Measurements from ENCODE around the gene RNF149.
"Not testable (repeated sequence)": the region's sequence is repeated elsewhere in the genome, so short reads cannot be mapped to it uniquely, and the experiment has no call there.

RNF149 gene

GRCh38 chr2:101308432-101309210 is at the start of gene RNF149:
RNF149 (minus strand) TSS chr2:101308701; CDS start chr2:101308588, 113 bp downstream.
- peak; percentile 86 for DNase-seq

GRCh38 chr2:101357376-101357775 is 48.9 kb upstream of the RNF149 start:
- DNase-seq, result no peak

- no peak for DNase-seq
These were observed 48.0 kb upstream of the RNF149 start for GRCh38 chr2:101356521-101356920.

GRCh38 chr2:101356055-101356454 is 47.6 kb upstream of the RNF149 start:
- DNase-seq, result no peak

GRCh38 chr2:101355401-101356054 is 47.0 kb upstream of the RNF149 start:
- no peak for DNase-seq

- no peak for DNase-seq
These were observed 46.2 kb upstream of the RNF149 start for GRCh38 chr2:101354420-101355311.

GRCh38 chr2:101352631-101353030 is 44.1 kb upstream of the RNF149 start:
- DNase-seq, result not testable (repeated sequence)

- no peak for DNase-seq
These were observed 42.7 kb upstream of the RNF149 start for GRCh38 chr2:101351207-101351606.

GRCh38 chr2:101349893-101350662 is 41.6 kb upstream of the RNF149 start:
- no peak for DNase-seq

- no peak for DNase-seq
These were observed 40.4 kb upstream of the RNF149 start for GRCh38 chr2:101348883-101349282.

- DNase-seq, result no peak
These were observed 38.4 kb upstream of the RNF149 start for GRCh38 chr2:101346909-101347308.

- DNase-seq, result no peak
These were observed 35.6 kb upstream of the RNF149 start for GRCh38 chr2:101344137-101344536.

GRCh38 chr2:101342625-101343008 is 34.1 kb upstream of the RNF149 start:
- no peak for DNase-seq

GRCh38 chr2:101341901-101342624 is 33.6 kb upstream of the RNF149 start:
- peak; percentile 61 for DNase-seq

GRCh38 chr2:101341421-101341820 is 32.9 kb upstream of the RNF149 start:
- DNase-seq, result peak; percentile 30

GRCh38 chr2:101340141-101340551 is 31.6 kb upstream of the RNF149 start:
- no peak for DNase-seq

GRCh38 chr2:101339266-101339880 is 30.9 kb upstream of the RNF149 start:
- DNase-seq, result no peak

GRCh38 chr2:101337877-101338276 is 29.4 kb upstream of the RNF149 start:
- DNase-seq, result no peak

GRCh38 chr2:101332885-101333766 is 24.6 kb upstream of the RNF149 start:
- no peak for DNase-seq

- DNase-seq, result no peak
These were observed 22.7 kb upstream of the RNF149 start for GRCh38 chr2:101331202-101331601.

All from stimulated activated naive CD4-positive, alpha-beta T cell treated with Interleukin-2 at 50 U/mL for 16 hours (primary cell).